Measurements from ENCODE around the gene RNF2.
A peak's percentile ranks its signal among the peaks of the same experiment; 100 is the strongest.

RNF2 gene

DNA sequence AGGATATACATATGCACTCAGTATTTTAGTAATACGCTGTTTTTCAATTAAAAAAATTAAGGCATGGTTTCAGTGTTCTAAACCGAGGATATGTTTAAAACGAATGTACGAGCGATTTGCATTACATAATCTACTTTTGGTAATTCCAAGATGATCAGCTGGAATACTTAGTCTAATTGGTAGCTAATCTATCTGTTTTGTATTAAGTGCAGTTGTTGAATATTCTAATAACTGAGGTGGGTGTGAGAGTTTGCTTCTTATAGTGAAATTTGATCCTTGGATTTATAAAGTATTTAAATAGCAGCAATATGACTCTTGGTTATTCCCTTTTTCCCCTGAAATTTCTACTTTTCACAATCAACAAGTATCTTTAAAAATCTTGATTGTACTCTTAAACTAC is 1.3 kb downstream of the RNF2 start:
- Histone ChIP-seq H3K79me1 (ENCODE audit: low read depth, low read length) (no peaks in the 10 kb centered on the region), H3K4me2 (ENCODE audit: insufficient read depth, low read length, poor library complexity, severe bottlenecking) (peak overlapping the region; percentile 64), H3K27ac (replicated peaks; ENCODE audit: low read length) (no peak overlapping the region), H3K27me3 (ENCODE audit: control insufficient read depth in 3 of 3, insufficient read depth in 3 of 3, low read depth in 1 of 3, low read length in 3 of 3) (no peaks in the 10 kb centered on the region), H3K36me3 (replicated peaks in 1 of 2; ENCODE audit: control insufficient read depth in 2 of 2, insufficient read depth in 2 of 2, low read length in 2 of 2) (no peaks in the 10 kb centered on the region), H3K23ac (ENCODE audit: low read depth, low read length, poor library complexity) (no peak overlapping the region), H3K4me1 (ENCODE audit: control insufficient read depth in 2 of 2, insufficient read depth in 1 of 2, low read depth in 1 of 2, low read length in 2 of 2) (peaks cover 4 to 12% of the 10 kb centered on the region in 2 donors), H2BK120ac (ENCODE audit: low read depth, low read length) (no peak overlapping the region), H4K91ac (ENCODE audit: low read depth, low read length, poor library complexity) (no peak overlapping the region), H3K14ac (ENCODE audit: low read length) (no peak overlapping the region), H3K9me3 (replicated peaks in 1 of 2; ENCODE audit: control insufficient read depth in 2 of 2, insufficient read depth in 1 of 2, low read depth in 1 of 2, low read length in 2 of 2) (no peaks in the 10 kb centered on the region), H3K9ac (ENCODE audit: low read depth, low read length, poor library complexity) (no peak overlapping the region), H3K4me3 (ENCODE audit: low read length in 2 of 2) (peak overlapping the region in 1 of 2 donors; percentile 82), H3K18ac (ENCODE audit: low read length) (no peak overlapping the region), H2BK5ac (ENCODE audit: low read length) (no peak overlapping the region), H2BK12ac (ENCODE audit: low read length) (no peak overlapping the region), H4K8ac (ENCODE audit: low read depth, low read length) (no peak overlapping the region), H2AK5ac (ENCODE audit: low read depth, low read length) (no peak overlapping the region), H3K4ac (ENCODE audit: low read length) (no peak overlapping the region), H2AFZ (ENCODE audit: low read length) (no peak overlapping the region), H2BK15ac (ENCODE audit: low read length) (no peak overlapping the region)
- WGBS, 2 donors (ENCODE audit: extremely low coverage in 2 of 2, insufficient read length in 2 of 2, insufficient replicate concordance in 1 of 2), result no CpG with 5 or more reads among the region's 5 CpGs
- no peak for DNase-seq (ENCODE audit: low spot score)

DNA sequence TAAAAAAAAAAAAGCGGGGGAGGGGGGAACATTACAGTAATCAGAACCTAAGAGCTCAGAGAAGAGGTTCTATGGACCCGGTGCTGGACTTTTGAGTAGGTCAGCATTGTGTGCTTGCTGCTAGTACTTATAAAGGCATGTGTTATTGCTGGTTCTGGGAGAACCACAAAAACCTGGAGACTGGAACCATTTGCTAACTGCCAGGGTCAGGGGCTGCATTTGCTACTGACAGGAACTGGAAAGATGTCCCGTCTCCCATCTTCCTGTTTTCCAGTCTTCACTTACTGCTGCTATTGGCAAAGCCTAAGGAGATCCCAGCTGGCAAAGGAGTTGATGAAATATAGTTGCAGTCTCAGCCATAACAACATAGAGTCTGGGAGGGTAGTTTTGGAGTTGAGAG is 4.3 kb downstream of the RNF2 start:
- Histone ChIP-seq H3K14ac (ENCODE audit: low read length) (no peak overlapping the region), H3K4ac (ENCODE audit: low read length) (no peak overlapping the region), H3K23ac (ENCODE audit: low read depth, low read length, poor library complexity) (no peak overlapping the region), H3K36me3 (replicated peaks in 1 of 2; ENCODE audit: control insufficient read depth in 2 of 2, insufficient read depth in 2 of 2, low read length in 2 of 2) (peaks cover 0 to 3% of the 10 kb centered on the region in 2 donors), H2AFZ (ENCODE audit: low read length) (no peak overlapping the region), H3K9ac (ENCODE audit: low read depth, low read length, poor library complexity) (no peak overlapping the region), H3K4me2 (ENCODE audit: insufficient read depth, low read length, poor library complexity, severe bottlenecking) (no peak overlapping the region), H4K8ac (ENCODE audit: low read depth, low read length) (no peak overlapping the region), H3K18ac (ENCODE audit: low read length) (no peak overlapping the region), H2AK5ac (ENCODE audit: low read depth, low read length) (no peak overlapping the region), H2BK12ac (ENCODE audit: low read length) (no peak overlapping the region), H3K4me3 (ENCODE audit: low read length in 2 of 2) (no peak overlapping the region), H3K27ac (replicated peaks; ENCODE audit: low read length) (no peak overlapping the region), H2BK5ac (ENCODE audit: low read length) (no peak overlapping the region), H3K4me1 (ENCODE audit: control insufficient read depth in 2 of 2, insufficient read depth in 1 of 2, low read depth in 1 of 2, low read length in 2 of 2) (peaks cover 4 to 12% of the 10 kb centered on the region in 2 donors), H3K9me3 (replicated peaks in 1 of 2; ENCODE audit: control insufficient read depth in 2 of 2, insufficient read depth in 1 of 2, low read depth in 1 of 2, low read length in 2 of 2) (peaks cover 3 to 4% of the 10 kb centered on the region in 2 donors), H4K91ac (ENCODE audit: low read depth, low read length, poor library complexity) (no peak overlapping the region), H3K27me3 (ENCODE audit: control insufficient read depth in 3 of 3, insufficient read depth in 3 of 3, low read depth in 1 of 3, low read length in 3 of 3) (no peaks in the 10 kb centered on the region), H2BK120ac (ENCODE audit: low read depth, low read length) (no peak overlapping the region), H2BK15ac (ENCODE audit: low read length) (no peak overlapping the region), H3K79me1 (ENCODE audit: low read depth, low read length) (peaks cover under 1% of the 10 kb centered on the region)
- no peak for DNase-seq (ENCODE audit: low spot score)
- WGBS, 2 donors (ENCODE audit: extremely low coverage in 2 of 2, insufficient read length in 2 of 2, insufficient replicate concordance in 1 of 2), result 100% methylated on average over 1 of the region's 3 CpGs; no CpG with 5 or more reads in 1 of the 2 donors

DNA sequence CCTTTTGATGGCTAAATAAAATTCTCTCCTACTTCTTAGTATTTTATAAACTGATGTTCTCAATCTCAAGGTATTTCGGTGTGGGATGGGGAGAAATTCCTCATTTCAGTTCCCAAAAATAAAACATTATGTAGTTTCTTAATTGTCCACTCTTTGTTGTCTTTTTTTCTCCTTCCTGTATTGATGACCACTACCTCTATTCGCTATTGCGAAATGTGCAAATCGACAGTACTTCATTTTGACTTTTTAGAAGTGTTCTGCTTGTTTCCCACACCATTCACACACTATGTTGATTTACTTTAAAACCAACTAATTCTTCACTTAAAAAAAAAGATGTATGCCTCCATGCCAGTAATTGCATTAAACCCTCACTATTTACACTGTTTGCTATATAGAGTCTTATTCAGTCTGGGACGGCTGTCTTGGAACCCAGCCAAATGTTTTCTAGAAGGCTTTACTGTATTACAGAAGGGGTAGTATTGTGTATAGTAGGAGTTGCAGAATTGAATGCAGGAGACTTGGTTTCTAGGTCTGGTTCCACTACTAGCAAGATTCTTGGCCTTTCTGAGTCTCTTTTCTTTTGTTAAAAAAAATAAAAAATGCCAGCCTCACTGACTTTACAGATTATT is 5.6 kb downstream of the RNF2 start:
- Histone ChIP-seq H2AFZ (ENCODE audit: low read length) (no peak overlapping the region), H4K91ac (ENCODE audit: low read depth, low read length, poor library complexity) (no peak overlapping the region), H2BK12ac (ENCODE audit: low read length) (no peak overlapping the region), H3K27me3 (ENCODE audit: control insufficient read depth in 3 of 3, insufficient read depth in 3 of 3, low read depth in 1 of 3, low read length in 3 of 3) (no peaks in the 10 kb centered on the region), H3K9me3 (replicated peaks in 1 of 2; ENCODE audit: control insufficient read depth in 2 of 2, insufficient read depth in 1 of 2, low read depth in 1 of 2, low read length in 2 of 2) (peaks cover 3 to 4% of the 10 kb centered on the region in 2 donors), H3K23ac (ENCODE audit: low read depth, low read length, poor library complexity) (no peak overlapping the region), H2BK5ac (ENCODE audit: low read length) (no peak overlapping the region), H2AK5ac (ENCODE audit: low read depth, low read length) (no peak overlapping the region), H3K4me3 (ENCODE audit: low read length in 2 of 2) (no peak overlapping the region), H3K4me1 (ENCODE audit: control insufficient read depth in 2 of 2, insufficient read depth in 1 of 2, low read depth in 1 of 2, low read length in 2 of 2) (peaks cover 4 to 12% of the 10 kb centered on the region in 2 donors), H3K4ac (ENCODE audit: low read length) (no peak overlapping the region), H2BK120ac (ENCODE audit: low read depth, low read length) (no peak overlapping the region), H3K36me3 (replicated peaks in 1 of 2; ENCODE audit: control insufficient read depth in 2 of 2, insufficient read depth in 2 of 2, low read length in 2 of 2) (peaks cover 0 to 3% of the 10 kb centered on the region in 2 donors), H3K9ac (ENCODE audit: low read depth, low read length, poor library complexity) (no peak overlapping the region), H3K14ac (ENCODE audit: low read length) (no peak overlapping the region), H3K18ac (ENCODE audit: low read length) (no peak overlapping the region), H4K8ac (ENCODE audit: low read depth, low read length) (no peak overlapping the region), H2BK15ac (ENCODE audit: low read length) (no peak overlapping the region), H3K27ac (replicated peaks; ENCODE audit: low read length) (no peak overlapping the region), H3K79me1 (ENCODE audit: low read depth, low read length) (peaks cover 2% of the 10 kb centered on the region), H3K4me2 (ENCODE audit: insufficient read depth, low read length, poor library complexity, severe bottlenecking) (no peak overlapping the region)
- no CpG with 5 or more reads among the region's 5 CpGs for WGBS, 2 donors (ENCODE audit: extremely low coverage in 2 of 2, insufficient read length in 2 of 2, insufficient replicate concordance in 1 of 2)
- no peak for DNase-seq (ENCODE audit: low spot score)

DNA sequence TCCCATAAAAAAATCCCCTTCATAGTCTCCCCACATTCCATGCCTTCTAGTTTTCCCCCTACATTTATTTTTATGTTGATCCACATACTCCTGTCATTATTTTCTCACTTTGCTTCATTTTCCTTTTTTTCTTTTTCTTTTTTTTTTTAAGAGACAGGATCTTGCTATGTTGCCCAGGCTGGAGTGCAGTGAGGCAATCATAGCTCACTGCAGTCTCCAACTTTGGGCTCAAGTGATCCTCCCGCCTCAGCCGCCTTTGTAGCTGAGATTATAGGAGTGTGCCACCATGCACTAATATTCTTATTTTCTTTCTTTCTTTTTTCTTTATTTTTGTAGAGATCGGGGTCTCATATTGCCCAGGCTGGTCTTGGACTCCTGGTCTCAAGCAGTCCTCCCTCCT is 7.8 kb downstream of the RNF2 start:
- Histone ChIP-seq H4K91ac (ENCODE audit: low read depth, low read length, poor library complexity) (no peak overlapping the region), H2AK5ac (ENCODE audit: low read depth, low read length) (no peak overlapping the region)
- WGBS, 2 donors (ENCODE audit: extremely low coverage in 2 of 2, insufficient read length in 2 of 2, insufficient replicate concordance in 1 of 2), result no CpG with 5 or more reads among the region's 3 CpGs

More for the DNA sequence above, 7.8 kb downstream of the RNF2 start:
- no peak overlapping the region for H2AFZ ChIP-seq (ENCODE audit: low read length)
- H3K79me1 ChIP-seq (ENCODE audit: low read depth, low read length), result peaks cover 2% of the 10 kb centered on the region
- H2BK120ac ChIP-seq (ENCODE audit: low read depth, low read length), result no peak overlapping the region
- H3K4ac ChIP-seq (ENCODE audit: low read length), result no peak overlapping the region
- H3K36me3 ChIP-seq (replicated peaks in 1 of 2; ENCODE audit: control insufficient read depth in 2 of 2, insufficient read depth in 2 of 2, low read length in 2 of 2), result peaks cover 0 to 3% of the 10 kb centered on the region in 2 donors
- no peak overlapping the region for H3K14ac ChIP-seq (ENCODE audit: low read length)
- no peak overlapping the region for H3K9ac ChIP-seq (ENCODE audit: low read depth, low read length, poor library complexity)
- H2BK12ac ChIP-seq (ENCODE audit: low read length), result no peak overlapping the region
- H3K4me3 ChIP-seq (ENCODE audit: low read length in 2 of 2), result no peak overlapping the region
- H3K18ac ChIP-seq (ENCODE audit: low read length), result no peak overlapping the region
- H3K27ac ChIP-seq (replicated peaks; ENCODE audit: low read length), result no peak overlapping the region
- no peak overlapping the region for H4K8ac ChIP-seq (ENCODE audit: low read depth, low read length)
- no peak overlapping the region for H2BK15ac ChIP-seq (ENCODE audit: low read length)
- H3K4me1 ChIP-seq (ENCODE audit: control insufficient read depth in 2 of 2, insufficient read depth in 1 of 2, low read depth in 1 of 2, low read length in 2 of 2), result no peaks in the 10 kb centered on the region
- H3K4me2 ChIP-seq (ENCODE audit: insufficient read depth, low read length, poor library complexity, severe bottlenecking), result no peak overlapping the region
- H3K27me3 ChIP-seq (ENCODE audit: control insufficient read depth in 3 of 3, insufficient read depth in 3 of 3, low read depth in 1 of 3, low read length in 3 of 3), result no peaks in the 10 kb centered on the region
- H3K23ac ChIP-seq (ENCODE audit: low read depth, low read length, poor library complexity), result no peak overlapping the region
- H3K9me3 ChIP-seq (replicated peaks in 1 of 2; ENCODE audit: control insufficient read depth in 2 of 2, insufficient read depth in 1 of 2, low read depth in 1 of 2, low read length in 2 of 2), result peaks cover 3 to 4% of the 10 kb centered on the region in 2 donors
- DNase-seq (ENCODE audit: low spot score), result no peak
- no peak overlapping the region for H2BK5ac ChIP-seq (ENCODE audit: low read length)

Data from neuronal stem cell (in vitro differentiated cells).